ENCODE results near the gene IL17F.
A peak's percentile ranks its signal among the peaks of the same experiment; 100 is the strongest.

IL17F gene

GRCh38 chr6:52244400-52244799 lies at the start of gene IL17F:
IL17F (minus strand) TSS chr6:52244500; CDS start chr6:52244429, 71 bp downstream.
- DNase-seq (ENCODE audit: low read depth): no peak

- no peak for DNase-seq (ENCODE audit: low read depth)
Measured at GRCh38 chr6:52293067-52293466, 48.8 kb upstream of the IL17F start.

- no peak for DNase-seq (ENCODE audit: low read depth)
Measured at GRCh38 chr6:52288841-52289240, 44.5 kb upstream of the IL17F start.

- DNase-seq (ENCODE audit: low read depth): no peak
Measured at GRCh38 chr6:52288216-52288615, 43.9 kb upstream of the IL17F start.

GRCh38 chr6:52286798-52287432 lies 42.6 kb upstream of the IL17F start:
- DNase-seq (ENCODE audit: low read depth): peak; percentile 76

GRCh38 chr6:52285177-52286068 lies 41.1 kb upstream of the IL17F start:
- peak; percentile 20 for DNase-seq (ENCODE audit: low read depth)

GRCh38 chr6:52284460-52285176 lies 40.3 kb upstream of the IL17F start, which contains the start of gene MCM3:
MCM3 (minus strand) TSS chr6:52284742; CDS start chr6:52284674, 68 bp downstream.
- peak; percentile 99 for DNase-seq (ENCODE audit: low read depth)

- DNase-seq (ENCODE audit: low read depth): peak; percentile 29
Measured at GRCh38 chr6:52284131-52284459, 39.8 kb upstream of the IL17F start.

- DNase-seq (ENCODE audit: low read depth): no peak
Measured at GRCh38 chr6:52283111-52283510, 38.8 kb upstream of the IL17F start.

GRCh38 chr6:52276130-52276529 lies 31.8 kb upstream of the IL17F start:
- no peak for DNase-seq (ENCODE audit: low read depth)

- DNase-seq (ENCODE audit: low read depth): no peak
Measured at GRCh38 chr6:52271852-52272460, 27.7 kb upstream of the IL17F start.

- peak; percentile 66 for DNase-seq (ENCODE audit: low read depth)
Measured at GRCh38 chr6:52263709-52264540, 19.6 kb upstream of the IL17F start.

GRCh38 chr6:52262620-52263344 lies 18.5 kb upstream of the IL17F start:
- DNase-seq (ENCODE audit: low read depth): no peak

- peak; percentile 78 for DNase-seq (ENCODE audit: low read depth)
Measured at GRCh38 chr6:52261229-52261628, 16.9 kb upstream of the IL17F start.

- no peak for DNase-seq (ENCODE audit: low read depth)
Measured at GRCh38 chr6:52260634-52261033, 16.3 kb upstream of the IL17F start.

GRCh38 chr6:52255434-52255833 lies 11.1 kb upstream of the IL17F start:
- DNase-seq (ENCODE audit: low read depth): no peak

GRCh38 chr6:52254731-52255378 lies 10.6 kb upstream of the IL17F start:
- no peak for DNase-seq (ENCODE audit: low read depth)

GRCh38 chr6:52253494-52253893 lies 9.2 kb upstream of the IL17F start:
- no peak for DNase-seq (ENCODE audit: low read depth)

- no peak for DNase-seq (ENCODE audit: low read depth)
Measured at GRCh38 chr6:52251113-52251512, 6.8 kb upstream of the IL17F start.

- no peak for DNase-seq (ENCODE audit: low read depth)
Measured at GRCh38 chr6:52249078-52249477, 4.8 kb upstream of the IL17F start.

Data from iris pigment epithelial cell (primary cell).